Left lung (tissue), 10 donors: ENCODE results near the gene MOB1B. TPM values are rescaled to one million over a fixed set of nuclear protein-coding genes. Genes with fewer than 3 reads are reported as not detected.
"Not testable (repeated sequence)": the region's sequence is repeated elsewhere in the genome, so short reads cannot be mapped to it uniquely, and the experiment has no call there.

Experiments used
- ATAC-seq: fragments of 200-7000 bp; cut with Tn5 transposase; one replicate; pipeline ENCODE4 v1.9.1; 2020; ENCODE audit warnings: moderate library complexity
- DNase-seq, 4 donors: peaks; one replicate each; pipeline ENCODE4 v3.0.0-alpha.2; 2013 to 2020
- H3K27ac ChIP-seq, 2 donors: fragments of 200-600 bp; sonication (generic) in 1 of 2; one replicate each; pipeline versions ENCODE4 v1.5.0 to v1.8.0; 2020 to 2021
- H3K27me3 ChIP-seq, 2 donors: fragments of 200-600 bp; sonication (generic) in 1 of 2; one replicate each; pipeline versions ENCODE4 v1.5.0 to v1.8.0; 2020 to 2021
- H3K36me3 ChIP-seq, 2 donors: fragments of 200-600 bp; sonication (generic) in 1 of 2; one replicate each; pipeline versions ENCODE4 v1.5.0 to v1.8.0; 2020 to 2021
- H3K4me1 ChIP-seq, 2 donors: fragments of 200-600 bp; one replicate each; pipeline ENCODE4 v1.8.0; 2021
- H3K4me3 ChIP-seq, 2 donors: fragments of 200-600 bp; sonication (generic) in 1 of 2; one replicate each; pipeline versions ENCODE4 v1.5.0 to v1.8.0; 2020 to 2021; ENCODE audit warnings: mild to moderate bottlenecking in 1 of 2
- H3K9me3 ChIP-seq, 2 donors: fragments of 200-600 bp; sonication (generic) in 1 of 2; one replicate each; pipeline versions ENCODE4 v1.5.0 to v1.8.0; 2020 to 2021
- intact Hi-C, 2 donors: fragments of 100-400 bp; cut with DNase I; formaldehyde crosslinking; loops; one replicate each; pipeline versions ENCODE4 v1.11.2 to v1.14.2; 2022
- polyA plus RNA-seq, 6 donors: library from polyadenylated mRNA; unstranded; fragments of 120-200 nt; gene quantifications; one replicate each; pipeline ENCODE4 v1.2.1, GENCODE V29; 2013; ENCODE audit not compliant: insufficient read length in 6 of 6
- total RNA-seq, 2 donors: library from RNA; stranded (reverse); fragmentation: NEBNext Ultra II Directional; extraction: Animal tissue kit (Norgen Biotek cat#: 25700); gene quantifications; one replicate each; pipeline ENCODE4 v1.2.1, GENCODE V29; 2021
- TF ChIP-seq, protein P1 (sequence below), 2 donors: fragments of 200-600 bp; sonication (generic) in 1 of 2; IDR thresholded peaks; one replicate each; pipeline versions ENCODE4 v1.5.0 to v1.8.0; 2021; ENCODE audit warnings: antibody characterized with exemption in 2 of 2
- donor health status: DM: no; HTN: yes; CAD: no.
- donor health status: DM: no; HTN: no; CAD: no.

The MOB1B gene
- total and polyA plus RNA-seq, 8 donors, result 28.3 to 51.3 (median 45.6) TPM

DNA sequence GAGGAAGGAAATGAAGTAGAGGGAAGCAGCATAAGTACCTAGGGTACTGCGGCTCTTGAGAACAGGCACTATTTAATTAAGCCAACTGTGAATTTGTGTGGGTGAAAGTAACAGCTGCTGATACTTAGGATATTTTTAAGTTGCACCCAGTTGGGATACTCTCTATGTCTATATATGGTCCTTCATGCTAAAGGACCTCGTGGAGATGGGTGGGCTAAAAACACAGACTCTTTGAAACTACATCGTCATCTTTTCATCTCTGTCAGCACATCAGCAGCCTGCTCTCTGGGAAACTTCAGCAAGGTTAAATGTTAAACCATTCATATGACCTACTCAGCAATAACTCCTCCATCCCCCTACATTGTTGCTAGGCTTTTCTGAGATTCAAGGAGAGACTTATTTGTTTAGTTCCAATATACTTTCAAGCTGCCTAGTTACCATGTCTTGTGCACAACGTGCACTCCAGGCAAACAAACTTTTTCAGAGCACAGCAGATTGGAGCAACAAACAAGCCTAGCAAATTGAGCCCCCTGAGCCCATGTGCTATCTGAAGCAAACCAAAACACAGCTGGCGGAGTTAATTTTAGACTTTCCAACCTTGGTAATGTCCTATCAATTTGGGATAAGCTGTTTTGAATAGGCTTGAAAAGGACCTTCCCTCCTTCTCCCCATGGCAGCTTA is 6.2 kb upstream of the MOB1B start:
- no peaks in the 10 kb centered on the region for H3K4me1 ChIP-seq
- no peak overlapping the region for H3K4me3 ChIP-seq
- DNase-seq, result peak in 1 of 4 donors; percentile 54
- no peaks in the 10 kb centered on the region for H3K36me3 ChIP-seq
- peak overlapping the region in 1 of 2 donors; percentile 8 for H3K27ac ChIP-seq
- H3K27me3 ChIP-seq, result no peaks in the 10 kb centered on the region
- no peaks in the 10 kb centered on the region for H3K9me3 ChIP-seq
- TF ChIP-seq, protein P1, sequence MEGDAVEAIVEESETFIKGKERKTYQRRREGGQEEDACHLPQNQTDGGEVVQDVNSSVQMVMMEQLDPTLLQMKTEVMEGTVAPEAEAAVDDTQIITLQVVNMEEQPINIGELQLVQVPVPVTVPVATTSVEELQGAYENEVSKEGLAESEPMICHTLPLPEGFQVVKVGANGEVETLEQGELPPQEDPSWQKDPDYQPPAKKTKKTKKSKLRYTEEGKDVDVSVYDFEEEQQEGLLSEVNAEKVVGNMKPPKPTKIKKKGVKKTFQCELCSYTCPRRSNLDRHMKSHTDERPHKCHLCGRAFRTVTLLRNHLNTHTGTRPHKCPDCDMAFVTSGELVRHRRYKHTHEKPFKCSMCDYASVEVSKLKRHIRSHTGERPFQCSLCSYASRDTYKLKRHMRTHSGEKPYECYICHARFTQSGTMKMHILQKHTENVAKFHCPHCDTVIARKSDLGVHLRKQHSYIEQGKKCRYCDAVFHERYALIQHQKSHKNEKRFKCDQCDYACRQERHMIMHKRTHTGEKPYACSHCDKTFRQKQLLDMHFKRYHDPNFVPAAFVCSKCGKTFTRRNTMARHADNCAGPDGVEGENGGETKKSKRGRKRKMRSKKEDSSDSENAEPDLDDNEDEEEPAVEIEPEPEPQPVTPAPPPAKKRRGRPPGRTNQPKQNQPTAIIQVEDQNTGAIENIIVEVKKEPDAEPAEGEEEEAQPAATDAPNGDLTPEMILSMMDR (IDR thresholded peaks at IDR 0.05), result no peak
- intact Hi-C loops, result no loop called here
- ATAC-seq, result peak; percentile 65

DNA sequence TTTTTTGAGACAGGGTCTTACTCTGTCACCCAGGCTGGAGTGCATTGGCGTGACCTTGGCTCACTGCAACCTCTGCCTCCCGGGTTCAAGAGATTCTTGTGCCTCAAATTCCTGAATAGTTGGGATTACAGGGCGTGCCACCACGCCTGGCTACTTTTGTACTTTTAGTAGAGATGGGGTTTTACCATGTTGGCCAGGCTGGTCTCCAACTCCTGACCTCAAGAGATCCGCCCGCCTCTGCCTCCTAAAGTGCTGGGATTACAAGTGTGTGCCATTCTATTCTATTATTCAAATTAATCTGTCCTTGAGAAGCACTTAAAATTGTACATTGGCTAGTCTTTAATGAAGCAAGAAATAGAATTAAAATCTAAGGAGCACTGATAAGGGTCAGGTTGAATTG is 3.6 kb upstream of the MOB1B start:
- H3K36me3 ChIP-seq, H3K27me3 ChIP-seq, H3K9me3 ChIP-seq, intact Hi-C loops, H3K27ac ChIP-seq, H3K4me3 ChIP-seq: not testable (repeated sequence)
- peaks cover 0 to 13% of the 10 kb centered on the region in 2 donors for H3K4me1 ChIP-seq
- ATAC-seq, result peak; percentile 1
- DNase-seq, result peak in 1 of 4 donors; percentile 60

DNA sequence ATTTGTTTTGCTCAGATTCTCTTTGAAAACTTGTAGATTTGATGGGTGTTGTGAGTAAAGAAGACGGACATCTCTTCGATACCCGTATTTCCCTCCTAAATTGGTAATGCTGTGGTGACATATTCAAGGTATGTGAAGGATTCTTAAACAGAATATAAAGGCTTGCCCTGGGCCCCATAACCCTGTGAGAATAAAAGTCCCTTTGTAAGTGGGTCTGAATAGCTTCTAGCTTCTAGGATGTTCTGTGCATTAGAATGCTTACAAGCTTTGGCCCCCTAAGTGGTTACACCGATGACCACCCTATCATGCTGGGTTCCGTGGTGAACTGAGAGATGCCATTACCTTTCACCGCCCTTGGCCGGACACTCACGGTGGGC is 574 bp upstream of the MOB1B start:
- TF ChIP-seq, protein P1 (IDR thresholded peaks at IDR 0.05), result no peak
- H3K9me3 ChIP-seq, result no peaks in the 10 kb centered on the region
- peaks cover 0 to 6% of the 10 kb centered on the region in 2 donors for H3K27me3 ChIP-seq
- H3K4me3 ChIP-seq, result peak overlapping the region; percentile 73 to 87
- ATAC-seq, result peak; percentile 1
- intact Hi-C loops, result no loop called here
- no peak for DNase-seq
- H3K36me3 ChIP-seq, result peaks cover 0 to 9% of the 10 kb centered on the region in 2 donors
- H3K27ac ChIP-seq, result peak overlapping the region; percentile 82 to 92
- H3K4me1 ChIP-seq, result peaks cover 0 to 16% of the 10 kb centered on the region in 2 donors

DNA sequence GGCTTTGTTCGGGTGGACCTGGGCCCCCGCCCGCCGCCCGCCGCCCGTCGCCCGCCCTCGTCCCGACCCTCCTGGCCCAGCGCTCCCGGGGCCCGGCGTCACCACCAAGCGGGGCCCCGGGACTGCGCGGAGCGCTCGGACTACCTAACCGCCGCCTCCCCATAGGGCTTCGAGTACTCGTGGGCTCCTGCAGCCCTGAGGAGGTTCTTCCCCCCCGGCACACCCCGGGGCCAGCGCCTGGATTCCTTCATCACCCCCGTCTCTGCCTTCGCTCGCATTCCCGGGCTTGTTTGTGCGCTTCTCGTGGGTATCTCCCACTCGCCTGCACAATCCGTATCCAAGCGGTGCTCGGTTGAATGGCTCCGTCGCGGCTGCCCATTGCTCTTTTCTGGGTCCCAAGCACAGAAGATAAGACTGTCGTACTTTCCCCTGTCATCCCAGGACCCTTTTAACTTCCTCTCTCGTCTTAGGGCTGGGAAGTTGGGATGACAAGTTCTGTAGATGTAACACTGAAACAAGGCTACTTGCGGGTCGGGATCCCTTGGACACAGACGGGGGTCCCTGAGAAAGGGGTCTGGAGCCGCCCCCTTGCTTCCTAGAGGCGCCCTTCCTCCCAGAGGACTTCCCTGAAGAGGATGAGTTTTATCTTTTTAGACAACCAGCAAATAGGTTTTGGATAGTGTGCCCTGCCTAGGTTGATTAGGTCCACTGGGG is 565 bp downstream of the MOB1B start:
- peak overlapping the region; percentile 82 to 92 for H3K27ac ChIP-seq
- DNase-seq (peak in 2 of 4 donors; percentile 48 to 50), ATAC-seq (peak; percentile 61)
- H3K27me3 ChIP-seq, result peaks cover 0 to 6% of the 10 kb centered on the region in 2 donors
- intact Hi-C loops, result no loop called here
- TF ChIP-seq, protein P1 (IDR thresholded peaks at IDR 0.05), result no peak
- no peaks in the 10 kb centered on the region for H3K9me3 ChIP-seq
- H3K4me1 ChIP-seq, result peaks cover 0 to 16% of the 10 kb centered on the region in 2 donors
- peaks cover 0 to 11% of the 10 kb centered on the region in 2 donors for H3K36me3 ChIP-seq
- H3K4me3 ChIP-seq, result peak overlapping the region; percentile 73 to 87

DNA sequence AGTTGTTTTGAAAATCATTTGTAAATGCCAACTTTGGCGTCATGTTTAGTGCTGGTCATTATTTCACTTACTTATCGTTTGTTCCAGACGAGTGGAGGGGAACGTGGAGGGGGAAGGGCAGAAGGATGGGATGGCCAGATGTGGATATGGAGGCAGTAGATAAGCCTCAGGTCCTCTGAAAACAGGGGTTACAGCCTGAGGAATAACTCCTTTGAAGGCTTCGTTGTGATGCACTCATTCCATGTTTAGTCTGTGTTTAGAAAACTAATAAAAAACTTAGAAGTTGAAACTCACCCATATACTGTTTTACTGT is 1.1 kb downstream of the MOB1B start:
- no peak for ATAC-seq
- Histone ChIP-seq H3K9me3 (no peaks in the 10 kb centered on the region), H3K4me3 (peak overlapping the region; percentile 73 to 87), H3K27ac (peak overlapping the region; percentile 82 to 92), H3K4me1 (peaks cover 0 to 16% of the 10 kb centered on the region in 2 donors), H3K27me3 (peaks cover 0 to 6% of the 10 kb centered on the region in 2 donors), H3K36me3 (peaks cover 0 to 11% of the 10 kb centered on the region in 2 donors)
- intact Hi-C loops, result no loop called here
- TF ChIP-seq, protein P1 (IDR thresholded peaks at IDR 0.05), result no peak
- peak in 2 of 4 donors; percentile 26 to 46 for DNase-seq
